Esophagus muscularis mucosa (tissue), 4 donors: Measurements from ENCODE around the gene CFD.

ENCODE experiments used
- CTCF ChIP-seq, 3 experiments: fragments of 200-600 bp in 2 of 3; fragments of 450-650 bp in 1 of 3; sonication (generic) in 2 of 3; IDR thresholded peaks; one replicate each; pipeline ENCODE4 v1.5.1; 2017 to 2019; ENCODE audit warnings: antibody characterized with exemption in 3 of 3, mild to moderate bottlenecking in 2 of 3, moderate library complexity in 1 of 3
- EP300 ChIP-seq: sonication (generic); formaldehyde crosslinking; IDR thresholded peaks from one replicate; pipeline ENCODE4 v1.6.1; 2017; ENCODE audit warnings: antibody characterized with exemption
- POLR2AphosphoS5 ChIP-seq, 2 donors: sonication (generic); formaldehyde crosslinking; IDR thresholded peaks; one replicate each; pipeline ENCODE4 v1.6.1; 2017; ENCODE audit warnings: antibody characterized with exemption in 2 of 2

GRCh38 chr19:862581-863314 is 3.3 kb downstream of the CFD start:
- no peak for TF ChIP-seq CTCF (IDR thresholded peaks at IDR 0.05)
- TF ChIP-seq EP300: no peak
- no peak for TF ChIP-seq POLR2AphosphoS5 (IDR thresholded peaks at IDR 0.05)
